ENCODE measurements around the gene CYP2E1. TPM values are rescaled to one million over a fixed set of nuclear protein-coding genes. Genes with fewer than 3 reads are reported as not detected.
"Not testable (repeated sequence)": the region's sequence is repeated elsewhere in the genome, so short reads cannot be mapped to it uniquely, and the experiment has no call there.

The CYP2E1 gene
- total and polyA plus RNA-seq, 7 experiments from 2014 or later: 0.19 to 2.2 (median 1.7) TPM; not detected in 2

DNA sequence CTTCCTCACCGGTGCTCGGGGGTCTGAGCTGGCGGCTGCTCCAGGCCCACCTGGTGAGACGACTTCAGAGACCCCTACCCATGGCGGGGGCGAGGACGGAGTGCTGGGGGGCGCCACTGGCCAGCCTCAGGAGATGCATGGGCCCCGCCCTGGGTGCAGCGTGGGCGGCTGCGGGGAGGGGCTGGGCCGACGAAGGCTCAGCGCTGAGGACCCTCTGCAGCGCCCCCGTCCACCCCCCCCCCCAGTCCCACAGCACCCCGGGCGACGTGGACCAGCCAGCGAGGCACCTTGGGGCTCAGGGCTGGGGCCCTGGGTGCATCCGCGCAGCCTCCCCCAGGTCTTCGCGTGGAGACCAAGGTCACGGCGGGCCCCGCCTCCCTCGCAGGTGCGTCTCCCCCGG lies 49.9 kb downstream of the CYP2E1 start:
- peaks cover 0 to 24% (median 16%) of the 10 kb centered on the region in 11 donors for H3K9me3 Mint-ChIP-seq
- CTCF ChIA-PET: not testable (repeated sequence)
- peaks cover 3 to 30% (median 10%) of the 10 kb centered on the region in 5 donors for H3K27me3 Mint-ChIP-seq

More for the DNA sequence above, 49.9 kb downstream of the CYP2E1 start:
- H3K36me3 Mint-ChIP-seq; H3K4me1 Mint-ChIP-seq; H3K36me3 ChIP-seq (ENCODE audit: control insufficient read depth in 2 of 3, insufficient read depth in 3 of 3, low read length in 3 of 3); DNase-seq; intact Hi-C loops (cut with micrococcal nuclease); H3K27me3 ChIP-seq (ENCODE audit: control insufficient read depth in 2 of 2, insufficient read depth in 2 of 2, low read length in 2 of 2); ATAC-seq; H3K27ac ChIP-seq (ENCODE audit: low read depth, low read length); H3K4me1 ChIP-seq (ENCODE audit: control insufficient read depth in 2 of 2, insufficient read depth in 2 of 2, low read length in 2 of 2); H3K4me3 Mint-ChIP-seq; POLR2A ChIA-PET; H3K4me3 ChIP-seq (ENCODE audit: low read length); H3K27ac Mint-ChIP-seq: not testable (repeated sequence)
- peaks cover 0 to 12% (median 0%) of the 10 kb centered on the region in 3 experiments for H3K9me3 ChIP-seq (ENCODE audit: control insufficient read depth in 2 of 3, low read length in 3 of 3)

Other genes with a start within 250 kb of the CYP2E1 start
- 10 to 100 TPM; 67.7 to 97.0 (median 69.5) TPM for gene TUBGCP2, start 218.5 kb upstream of the CYP2E1 start, total RNA-seq
- gene TUBGCP2, start 218.5 kb upstream of the CYP2E1 start, polyA plus RNA-seq: 10 to 100 TPM; 29.6 to 32.6 TPM
- 10 to 100 TPM; 29.6 to 49.8 (median 32.8) TPM for gene ZNF511, start 218.4 kb upstream of the CYP2E1 start, total RNA-seq
- gene ZNF511, start 218.4 kb upstream of the CYP2E1 start, polyA plus RNA-seq: 10 to 100 TPM; 78.9 to 88.1 TPM
- 1 to 10 TPM in 4 of 5 experiments, not detected in 1; 1.5 to 5.1 (median 3.4) TPM for gene CALY, start 190.5 kb upstream of the CYP2E1 start, total RNA-seq
- under 1 TPM; 0.33 to 0.91 TPM for gene CALY, start 190.5 kb upstream of the CYP2E1 start, polyA plus RNA-seq
- gene PRAP1, start 180.0 kb upstream of the CYP2E1 start, total RNA-seq: not detected
- gene PRAP1, start 180.0 kb upstream of the CYP2E1 start, polyA plus RNA-seq: not detected
- gene FUOM, start 169.3 kb upstream of the CYP2E1 start, total RNA-seq: 10 to 100 TPM; 11.2 to 24.6 (median 16.9) TPM
- gene FUOM, start 169.3 kb upstream of the CYP2E1 start, polyA plus RNA-seq: 10 to 100 TPM; 21.9 to 22.9 TPM
- 10 to 100 TPM; 17.5 to 39.8 (median 28.9) TPM for gene ECHS1, start 154.0 kb upstream of the CYP2E1 start, total RNA-seq
- 100 to 1,000 TPM in 1 of 2 donors, 10 to 100 TPM in 1; 81.9 to 104 TPM for gene ECHS1, start 154.0 kb upstream of the CYP2E1 start, polyA plus RNA-seq
- gene PAOX, start 148.1 kb upstream of the CYP2E1 start, total RNA-seq: 1 to 10 TPM; 1.6 to 9.8 (median 7.7) TPM
- gene PAOX, start 148.1 kb upstream of the CYP2E1 start, polyA plus RNA-seq: 1 to 10 TPM; 6.1 to 8.7 TPM
- gene MTG1, start 133.2 kb upstream of the CYP2E1 start, total RNA-seq: 10 to 100 TPM; 51.0 to 67.1 (median 57.2) TPM
- gene MTG1, start 133.2 kb upstream of the CYP2E1 start, polyA plus RNA-seq: 10 to 100 TPM; 25.6 to 40.7 TPM
- not detected for gene SPRN, start 102.7 kb upstream of the CYP2E1 start, total RNA-seq
- under 1 TPM; 0.10 to 0.34 TPM for gene SPRN, start 102.7 kb upstream of the CYP2E1 start, polyA plus RNA-seq
- 1 to 10 TPM; 2.3 to 8.6 (median 4.5) TPM for gene SCART1, start 73.4 kb upstream of the CYP2E1 start, total RNA-seq
- under 1 TPM in 1 of 2 donors, not detected in 1; 0.03 TPM for gene SCART1, start 73.4 kb upstream of the CYP2E1 start, polyA plus RNA-seq
- gene SYCE1, start 38.2 kb downstream of the CYP2E1 start, total RNA-seq: under 1 TPM in 3 of 5 experiments, not detected in 2; 0.22 to 0.41 (median 0.24) TPM
- gene SYCE1, start 38.2 kb downstream of the CYP2E1 start, polyA plus RNA-seq: under 1 TPM in 1 of 2 donors, not detected in 1; 0.61 TPM
- not detected for gene FRG2B, start 99.4 kb downstream of the CYP2E1 start, total RNA-seq
- gene FRG2B, start 99.4 kb downstream of the CYP2E1 start, polyA plus RNA-seq: not detected